Stimulated activated CD8-positive, alpha-beta memory T cell treated with anti-CD3 and anti-CD28 coated beads, Interleukin-7, amount 100 ng/mL, for 4 hours (primary cell): ENCODE data around the gene PRKCA.

Source experiments
- DNase-seq, 2 donors: peaks; one replicate each; pipeline ENCODE4 v3.0.0-alpha.2; 2020; ENCODE audit warnings: low read depth in 2 of 2

The PRKCA gene

GRCh38 chr17:66652840-66653507 is 350.6 kb downstream of the PRKCA start:
- no peak for DNase-seq

GRCh38 chr17:66654106-66654740 is 351.8 kb downstream of the PRKCA start:
- no peak for DNase-seq

GRCh38 chr17:66654764-66655163 is 352.4 kb downstream of the PRKCA start:
- no peak for DNase-seq

- DNase-seq: no peak
Observed at GRCh38 chr17:66655461-66655860, 353.0 kb downstream of the PRKCA start.

- DNase-seq: peak; percentile 41 to 71
Observed at GRCh38 chr17:66655861-66656260, 353.4 kb downstream of the PRKCA start.

- DNase-seq: no peak
Observed at GRCh38 chr17:66661411-66662256, 359.2 kb downstream of the PRKCA start.

- DNase-seq: no peak
Observed at GRCh38 chr17:66662496-66662895, 360.1 kb downstream of the PRKCA start.

GRCh38 chr17:66663041-66663606 is 360.7 kb downstream of the PRKCA start:
- DNase-seq: no peak

- DNase-seq: no peak
Observed at GRCh38 chr17:66664336-66664735, 361.9 kb downstream of the PRKCA start.

GRCh38 chr17:66665194-66665593 is 362.8 kb downstream of the PRKCA start:
- DNase-seq: no peak

- no peak for DNase-seq
Observed at GRCh38 chr17:66667090-66667489, 364.7 kb downstream of the PRKCA start.

GRCh38 chr17:66667491-66668030 is 365.1 kb downstream of the PRKCA start:
- peak; percentile 69 to 81 for DNase-seq

- DNase-seq: no peak
Observed at GRCh38 chr17:66670206-66670605, 367.8 kb downstream of the PRKCA start.

GRCh38 chr17:66671156-66671555 is 368.7 kb downstream of the PRKCA start:
- DNase-seq: no peak

GRCh38 chr17:66673668-66674276 is 371.4 kb downstream of the PRKCA start:
- DNase-seq: peak; percentile 13 to 38

GRCh38 chr17:66675273-66675990 is 373.0 kb downstream of the PRKCA start:
- DNase-seq: no peak

- no peak for DNase-seq
Observed at GRCh38 chr17:66675991-66676371, 373.6 kb downstream of the PRKCA start.

- DNase-seq: no peak
Observed at GRCh38 chr17:66676421-66676820, 374.0 kb downstream of the PRKCA start.

- DNase-seq: no peak
Observed at GRCh38 chr17:66677201-66677981, 375.0 kb downstream of the PRKCA start.

- no peak for DNase-seq
Observed at GRCh38 chr17:66678061-66678460, 375.6 kb downstream of the PRKCA start.
